ENCODE results near the gene FBXO33. TPM values are rescaled to one million over a fixed set of nuclear protein-coding genes. Genes with fewer than 3 reads are reported as not detected.
A peak's percentile ranks its signal among the peaks of the same experiment; 100 is the strongest.

The FBXO33 gene, protein sequence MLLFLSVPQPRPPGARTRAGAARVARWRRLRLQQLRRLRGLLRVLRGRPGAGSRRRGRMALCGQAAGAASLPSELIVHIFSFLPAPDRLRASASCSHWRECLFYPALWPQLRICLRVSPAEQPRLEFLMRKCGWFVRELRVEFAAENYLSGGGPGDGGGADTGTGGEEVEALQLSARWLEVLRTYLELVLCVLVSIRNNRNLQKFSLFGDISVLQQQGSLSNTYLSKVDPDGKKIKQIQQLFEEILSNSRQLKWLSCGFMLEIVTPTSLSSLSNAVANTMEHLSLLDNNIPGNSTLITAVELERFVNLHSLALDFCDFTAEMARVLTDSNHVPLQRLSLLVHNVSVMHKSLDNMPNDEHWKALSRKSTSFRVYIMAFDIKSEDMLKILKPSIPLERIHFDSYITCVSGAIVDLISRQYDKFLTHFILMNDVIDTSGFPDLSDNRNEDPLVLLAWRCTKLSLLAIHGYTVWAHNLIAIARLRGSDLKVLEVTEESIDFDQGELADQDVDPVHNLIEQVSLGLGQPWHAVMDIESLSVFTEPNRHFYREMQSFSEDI
- 10 to 100 TPM; 12.3 to 13.9 (median 13.2) TPM for polyA plus RNA-seq (ENCODE audit: insufficient read length in 3 of 3)

DNA sequence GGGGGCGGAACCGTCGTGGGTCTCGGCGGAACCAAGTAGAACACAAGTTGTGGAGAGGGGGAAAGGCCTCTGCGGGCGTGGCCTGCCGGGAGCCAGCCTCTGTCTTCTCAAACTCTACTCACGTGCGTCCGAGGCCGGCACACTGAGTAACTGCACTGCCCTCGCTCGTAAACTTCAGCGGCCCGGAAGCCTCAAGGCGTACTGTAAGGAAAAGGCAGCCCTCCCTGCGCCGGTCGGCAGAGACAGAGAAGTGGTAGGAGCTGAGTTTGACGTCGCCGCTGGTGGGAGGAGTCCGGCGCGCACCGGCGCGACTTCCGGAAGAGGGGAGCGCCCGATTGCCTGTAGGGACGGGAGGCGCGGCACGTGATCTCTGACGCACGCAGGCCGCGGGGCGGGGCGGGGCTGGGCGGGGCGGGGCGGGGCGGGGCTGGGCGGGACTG is at the start of gene FBXO33:
TSS of gene FBXO33 (minus strand) at position 255 of the 440 bp plus-strand sequence. CDS start 271 bp downstream, outside the sequence.
- peak; percentile 91 to 96 (median 92) for DNase-seq (ENCODE audit: low read depth in 3 of 3, low spot score in 2 of 3)

DNA sequence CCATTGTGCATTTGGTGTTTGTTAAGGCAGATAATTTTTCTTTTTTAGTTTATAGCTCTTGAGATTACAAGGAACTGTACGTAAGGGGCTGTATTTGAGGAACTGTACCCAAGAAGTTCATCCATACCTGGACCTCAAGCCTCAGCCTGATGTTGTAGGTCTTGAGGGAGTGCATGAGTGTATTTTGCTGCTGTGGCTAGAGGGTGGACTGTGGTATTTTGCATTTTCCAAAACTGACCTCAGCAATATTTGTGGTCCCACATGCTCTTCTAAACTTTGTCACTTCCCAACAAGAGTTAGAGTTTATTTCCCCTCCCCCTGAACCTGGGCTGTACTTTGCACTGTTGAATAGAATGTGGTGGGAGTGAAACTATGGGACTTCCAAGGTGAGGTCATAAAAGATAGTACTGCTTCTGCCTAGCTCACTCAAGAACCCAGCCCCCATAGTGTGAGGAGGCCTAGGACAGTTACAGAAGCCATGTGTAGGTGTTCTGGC is 42.2 kb upstream of the FBXO33 start:
- DNase-seq (ENCODE audit: low read depth in 3 of 3, low spot score in 2 of 3): no peak

DNA sequence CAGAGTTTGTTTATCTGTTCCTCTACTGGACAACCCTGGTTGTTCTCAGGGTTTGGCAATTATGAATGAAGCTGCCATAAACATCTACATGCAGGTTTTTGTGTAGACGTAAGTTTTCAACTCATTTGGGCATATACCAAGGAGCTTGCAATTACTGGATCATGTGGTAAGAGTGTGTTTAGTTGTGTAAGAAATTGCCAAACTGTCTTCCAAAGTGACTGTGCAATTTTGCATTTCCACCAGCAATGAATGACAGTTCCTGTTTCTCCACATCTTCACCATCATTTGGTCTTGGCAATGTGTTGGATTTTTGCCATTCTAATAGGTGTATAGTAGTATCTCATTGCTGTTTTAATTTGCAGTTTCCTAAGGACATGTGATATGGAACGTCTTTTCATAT is 39.8 kb upstream of the FBXO33 start:
- DNase-seq (ENCODE audit: low read depth in 3 of 3, low spot score in 2 of 3): no peak

DNA sequence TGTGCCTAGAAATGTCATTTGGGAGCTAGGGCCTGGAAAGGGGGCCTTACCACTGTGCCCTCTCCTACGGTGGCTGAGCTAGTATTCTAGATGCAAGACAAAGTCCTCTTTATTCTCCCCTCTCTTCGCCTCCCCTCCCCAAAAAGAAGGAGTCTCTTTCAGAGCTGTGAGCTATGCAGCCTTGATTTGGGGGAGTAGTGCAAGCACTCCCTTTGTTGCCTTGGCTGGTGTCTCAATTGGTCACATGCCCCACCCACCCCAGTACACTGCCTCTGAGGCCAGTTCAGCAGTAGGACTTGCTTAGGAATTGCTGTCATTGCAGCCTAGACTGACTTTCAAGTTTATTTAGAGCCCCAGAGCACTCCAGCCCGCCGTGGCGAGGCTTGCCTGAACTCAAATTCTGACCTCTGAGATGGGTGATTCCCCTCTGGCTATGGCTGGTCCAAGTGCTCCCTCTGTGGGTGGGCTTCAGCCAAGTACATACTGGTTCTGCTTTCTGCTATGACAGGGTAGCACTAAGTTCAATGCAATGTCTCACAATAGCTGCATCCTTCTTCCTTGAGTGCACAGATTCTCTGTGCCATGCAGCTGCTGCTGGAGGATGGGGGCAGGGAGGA is 37.0 kb upstream of the FBXO33 start:
- no peak for DNase-seq (ENCODE audit: low read depth in 3 of 3, low spot score in 2 of 3)

DNA sequence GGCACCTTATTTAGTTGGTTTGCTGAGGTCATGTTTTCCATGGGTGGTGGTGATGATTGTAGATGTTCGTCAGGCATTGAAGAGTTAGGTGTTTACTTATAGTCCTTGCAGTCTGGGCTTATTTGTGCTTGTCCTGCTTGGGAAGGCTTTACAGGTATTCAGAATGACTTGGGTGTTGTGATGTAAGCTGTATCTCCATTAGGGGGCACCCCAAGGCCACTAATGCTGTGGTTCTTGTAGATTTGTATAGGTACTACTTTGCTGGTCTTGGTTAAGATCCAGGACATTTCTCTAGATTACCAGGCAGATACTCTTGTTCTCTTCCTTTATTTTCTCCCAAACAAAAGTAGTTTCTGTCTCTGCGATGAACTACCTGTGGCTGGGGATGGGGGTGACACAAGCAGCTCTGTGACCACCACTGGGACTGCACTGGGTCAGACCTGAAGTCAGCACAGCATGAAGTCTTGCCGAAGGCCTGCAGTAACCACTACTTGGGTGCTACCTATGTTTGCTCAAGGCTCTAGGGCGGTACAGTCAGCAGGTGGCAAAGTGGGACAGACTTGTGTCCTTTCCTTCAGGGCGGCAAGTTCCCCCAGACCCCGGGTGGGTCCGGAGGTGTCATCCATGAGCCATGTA is 35.8 kb upstream of the FBXO33 start:
- DNase-seq (ENCODE audit: low read depth in 3 of 3, low spot score in 2 of 3): no peak

DNA sequence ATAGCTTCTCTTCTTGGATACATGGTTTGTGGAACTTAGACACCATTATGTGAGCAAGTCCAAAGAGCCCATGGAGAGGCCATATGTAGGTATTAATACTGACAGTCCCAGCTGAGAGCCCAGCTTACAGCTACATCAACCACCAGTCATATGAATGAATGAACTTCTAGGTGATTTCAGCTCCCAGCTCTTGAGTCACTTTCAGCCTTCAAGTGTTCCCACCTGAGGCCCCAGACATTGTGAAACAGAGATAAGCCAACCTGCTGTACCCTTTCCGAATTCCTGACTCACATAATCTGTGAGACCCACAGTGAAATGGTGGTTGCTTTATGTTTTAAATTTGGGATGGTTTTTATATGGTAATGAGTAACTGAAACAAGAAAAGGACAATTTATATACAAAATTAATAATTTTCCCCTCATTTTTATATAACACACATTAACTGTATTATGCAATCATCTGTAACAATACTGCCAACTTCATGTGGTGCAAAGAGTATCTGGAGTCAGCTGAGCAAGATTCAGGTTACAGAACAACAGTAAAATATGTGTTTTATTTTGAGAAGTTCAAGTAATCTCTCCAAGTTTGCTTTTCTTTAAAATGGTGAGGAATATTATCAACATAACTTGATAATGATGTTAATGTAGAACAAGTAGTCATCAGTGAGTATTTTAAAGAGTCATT is 27.7 kb upstream of the FBXO33 start:
- no peak for DNase-seq (ENCODE audit: low read depth in 3 of 3, low spot score in 2 of 3)

DNA sequence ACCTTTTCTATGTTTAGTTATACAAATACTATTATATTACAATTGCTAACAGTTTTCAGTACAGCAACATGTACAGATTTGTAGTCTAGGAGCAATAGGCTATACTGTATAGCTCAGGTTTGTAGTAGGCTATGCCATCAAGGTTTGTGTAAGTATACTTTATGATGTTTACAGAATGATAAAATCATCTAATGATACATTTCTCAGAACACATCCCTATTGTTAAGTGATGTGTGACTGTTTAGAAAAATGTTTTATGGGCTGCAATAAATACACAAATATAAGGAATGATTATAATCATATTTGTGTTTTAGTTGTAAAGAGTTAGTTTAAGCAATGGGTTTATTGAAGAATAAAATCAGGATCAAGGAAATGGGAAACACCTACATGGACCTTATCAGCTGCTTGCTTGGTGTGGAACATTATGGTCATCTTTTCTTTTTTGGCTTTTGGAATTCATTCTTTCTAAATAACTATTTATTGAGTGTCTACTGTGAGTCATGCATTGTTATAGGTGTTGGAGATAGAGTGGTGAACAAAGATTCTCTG is 24.5 kb upstream of the FBXO33 start:
- DNase-seq (ENCODE audit: low read depth in 3 of 3, low spot score in 2 of 3): no peak

DNA sequence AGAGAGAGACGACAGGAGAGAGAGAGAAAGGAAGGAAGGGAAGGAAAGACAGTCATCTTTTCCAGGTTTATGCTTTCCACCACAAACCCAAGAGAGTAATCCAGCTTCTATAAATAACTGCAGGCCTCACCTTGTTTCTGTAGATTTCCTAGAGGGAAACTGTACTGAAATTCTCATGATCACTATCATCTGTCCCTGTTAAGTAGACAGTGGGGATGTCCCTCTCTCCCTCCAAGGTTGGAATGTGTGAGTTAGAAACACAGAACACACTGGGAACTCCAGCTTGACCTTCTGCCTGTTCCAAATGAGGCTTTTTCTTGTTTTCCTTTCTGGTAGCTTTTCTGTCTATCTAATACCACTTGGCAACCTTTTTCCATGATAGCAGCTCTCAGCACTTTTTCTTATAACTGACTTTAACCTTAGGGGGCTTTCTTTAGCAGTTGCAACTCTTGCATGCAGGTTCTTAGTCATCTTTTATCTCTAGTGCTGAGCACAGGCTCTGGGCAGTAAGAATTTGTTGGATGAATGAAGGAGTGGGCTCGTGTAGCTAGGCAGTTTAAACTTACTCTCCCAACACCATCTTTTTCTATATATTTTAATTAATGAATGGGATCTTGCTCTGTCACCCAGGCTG is 22.8 kb upstream of the FBXO33 start:
- DNase-seq (ENCODE audit: low read depth in 3 of 3, low spot score in 2 of 3): no peak

DNA sequence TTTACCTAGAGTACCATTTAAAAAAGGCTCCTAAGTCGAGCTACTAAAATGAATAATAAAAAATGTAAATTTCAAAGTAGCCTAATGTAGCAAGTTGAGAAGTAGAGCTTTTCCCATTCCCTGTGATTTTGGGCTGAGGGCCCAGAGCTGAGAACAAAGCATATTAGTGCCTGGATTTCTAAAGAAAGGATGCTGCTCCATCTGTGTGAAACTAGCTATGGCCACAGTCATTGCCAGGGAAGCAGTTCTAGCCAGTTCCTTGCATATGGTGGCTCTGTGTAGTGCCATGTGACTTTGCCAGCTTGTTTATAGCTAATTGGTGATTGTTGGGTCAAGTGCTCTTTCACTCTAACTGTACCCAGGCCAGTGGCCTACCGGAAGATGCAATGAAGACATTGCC is 20.4 kb upstream of the FBXO33 start:
- DNase-seq (ENCODE audit: low read depth in 3 of 3, low spot score in 2 of 3): no peak

DNA sequence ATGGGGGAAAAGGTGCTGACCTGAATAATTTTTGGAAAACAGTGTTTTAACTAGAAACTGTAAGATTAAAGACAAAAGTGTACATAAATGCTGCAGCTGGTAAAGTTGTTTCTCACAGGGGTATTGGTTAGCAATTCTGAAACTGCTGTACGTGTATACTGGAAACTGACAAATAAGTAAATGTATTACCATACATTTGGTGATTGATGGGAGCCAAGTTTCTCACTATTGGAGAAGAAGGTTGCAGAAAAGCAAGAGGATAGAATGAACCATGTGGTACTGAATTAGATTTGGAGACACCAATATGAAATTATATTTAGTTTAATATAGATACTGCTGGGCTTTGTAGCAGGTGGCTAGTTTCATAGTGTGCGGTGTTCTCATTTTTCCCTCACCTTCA is 19.6 kb upstream of the FBXO33 start:
- DNase-seq (ENCODE audit: low read depth in 3 of 3, low spot score in 2 of 3): no peak

DNA sequence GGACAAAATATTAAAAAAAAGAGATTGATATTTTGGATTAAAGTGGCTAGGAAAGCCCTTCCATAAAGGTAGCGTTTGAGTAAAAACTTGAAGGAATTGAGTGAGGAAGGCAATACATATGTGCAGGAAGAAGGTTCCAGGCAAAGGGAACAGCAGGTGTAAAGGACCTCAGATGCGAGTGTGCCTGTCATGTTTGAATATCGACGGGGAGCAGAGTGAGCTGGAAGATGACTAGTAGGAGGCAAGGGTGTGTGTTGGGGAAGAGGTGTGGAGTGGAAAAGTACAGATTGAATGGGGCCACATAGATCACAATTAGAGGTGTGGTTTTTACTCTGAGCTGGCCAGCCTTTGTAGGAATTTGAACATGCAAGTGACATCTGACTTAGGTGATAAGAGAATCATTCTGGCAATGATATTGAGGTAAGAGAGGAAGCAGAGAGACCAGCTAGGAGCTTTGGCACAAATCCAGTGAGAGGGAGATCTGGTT is 15.0 kb upstream of the FBXO33 start:
- DNase-seq (ENCODE audit: low read depth in 3 of 3, low spot score in 2 of 3): no peak

DNA sequence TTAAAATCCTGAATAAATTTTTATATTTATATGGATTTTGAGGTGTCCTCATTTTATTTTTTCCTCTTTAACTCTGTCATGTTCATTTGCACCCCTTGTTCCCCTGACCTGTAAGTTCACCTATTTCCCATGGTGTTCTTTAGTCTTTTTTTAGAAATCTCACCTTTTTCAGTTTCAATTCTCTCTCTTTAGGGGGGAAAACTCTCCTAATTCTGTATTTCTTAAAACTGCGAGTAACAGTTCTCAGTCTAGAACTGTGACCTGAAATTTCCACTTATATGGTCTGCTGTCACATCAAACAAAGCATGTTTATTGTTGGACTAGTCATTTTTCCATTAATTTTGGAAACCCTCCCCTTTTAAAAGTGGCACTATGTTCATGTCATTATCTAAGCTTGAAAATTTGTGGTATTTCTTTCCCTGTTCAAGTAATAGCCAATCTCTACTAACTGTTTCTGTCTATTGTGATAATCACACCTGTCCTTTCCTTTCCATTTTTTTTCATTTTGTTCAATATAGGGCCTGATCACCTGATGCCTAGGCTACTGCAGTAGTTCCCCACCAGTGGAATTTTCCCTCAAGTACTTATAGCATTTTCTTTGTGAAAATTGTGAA is 14.0 kb upstream of the FBXO33 start:
- no peak for DNase-seq (ENCODE audit: low read depth in 3 of 3, low spot score in 2 of 3)

DNA sequence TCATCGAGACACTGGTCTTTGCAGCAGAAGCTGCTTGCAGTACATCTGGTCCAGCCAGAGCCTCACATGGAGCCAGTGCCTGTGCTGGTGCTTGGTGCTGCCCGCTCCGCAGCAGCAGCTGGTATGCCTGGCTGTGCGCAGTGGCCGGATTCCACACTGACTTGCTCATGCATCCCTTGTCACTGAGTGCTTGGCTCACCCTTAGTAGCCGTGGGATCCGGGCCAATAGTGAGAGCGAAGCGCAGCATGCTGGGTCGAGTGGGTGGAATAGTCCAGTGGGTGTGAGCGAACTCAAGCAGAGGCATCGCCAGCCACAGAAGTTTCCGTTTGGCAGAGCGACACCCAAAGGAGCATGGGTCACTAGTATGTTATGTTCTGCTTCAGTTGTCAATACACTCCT is 10.1 kb upstream of the FBXO33 start:
- DNase-seq (ENCODE audit: low read depth in 3 of 3, low spot score in 2 of 3): no peak

DNA sequence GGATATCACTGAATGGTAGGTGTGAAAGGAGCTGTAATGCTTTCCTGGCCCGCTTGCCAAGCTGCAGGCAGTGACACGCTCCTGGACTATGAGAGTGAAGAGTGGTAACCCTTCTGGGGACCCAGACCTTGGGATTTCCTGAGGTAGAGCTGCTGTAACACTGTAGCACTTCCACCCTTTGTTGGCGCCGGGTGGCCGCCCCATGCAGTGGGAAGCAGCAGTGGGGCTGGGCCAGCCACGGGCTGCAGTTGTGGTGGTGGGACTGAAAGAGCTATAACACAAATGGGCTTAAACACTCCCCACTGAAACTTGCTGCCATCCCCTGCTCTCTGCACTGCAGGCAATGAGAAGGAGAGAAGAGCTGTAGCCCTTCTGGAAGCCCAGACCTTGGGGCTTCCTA is 9.6 kb upstream of the FBXO33 start:
- no peak for DNase-seq (ENCODE audit: low read depth in 3 of 3, low spot score in 2 of 3)

DNA sequence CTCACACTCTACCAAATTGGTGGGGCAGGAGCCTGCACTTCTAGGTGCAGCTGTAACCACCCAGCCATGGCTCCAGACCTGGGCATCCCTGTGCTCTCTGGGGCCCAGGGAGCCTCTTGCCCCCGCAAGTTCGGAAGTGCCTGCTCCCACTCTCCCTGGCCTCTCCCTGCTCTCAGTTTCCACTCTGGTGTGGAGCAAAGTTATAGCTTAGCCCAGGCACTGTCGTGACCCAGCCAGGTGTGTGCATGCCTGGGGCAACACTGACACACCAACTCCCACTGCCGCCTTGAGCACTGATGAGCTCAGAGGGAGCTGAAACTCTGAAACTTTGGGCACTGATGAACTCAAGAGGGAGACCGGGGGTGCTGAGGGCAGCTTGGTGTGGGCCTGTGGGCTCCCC is 8.7 kb upstream of the FBXO33 start:
- DNase-seq (ENCODE audit: low read depth in 3 of 3, low spot score in 2 of 3): no peak

DNA sequence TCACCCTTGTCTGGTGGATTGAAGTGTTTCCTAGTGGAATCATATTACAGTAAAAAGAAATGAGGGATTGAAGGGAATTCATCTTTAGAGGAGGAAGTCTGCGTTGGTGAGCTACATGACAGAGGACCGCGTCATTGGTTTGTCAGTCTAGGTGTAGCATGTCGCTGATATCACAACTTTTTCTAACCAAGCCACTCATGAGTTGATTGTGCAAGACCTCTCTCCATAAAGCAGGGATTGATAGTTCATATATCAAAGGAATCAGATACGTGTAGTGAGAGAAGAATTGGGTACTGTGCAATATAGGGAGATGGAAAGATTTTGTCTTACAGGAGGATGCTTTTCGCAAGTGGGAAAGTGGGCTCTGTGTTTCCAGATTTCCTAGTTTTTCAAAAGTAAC is 3.0 kb upstream of the FBXO33 start:
- DNase-seq (ENCODE audit: low read depth in 3 of 3, low spot score in 2 of 3): no peak

DNA sequence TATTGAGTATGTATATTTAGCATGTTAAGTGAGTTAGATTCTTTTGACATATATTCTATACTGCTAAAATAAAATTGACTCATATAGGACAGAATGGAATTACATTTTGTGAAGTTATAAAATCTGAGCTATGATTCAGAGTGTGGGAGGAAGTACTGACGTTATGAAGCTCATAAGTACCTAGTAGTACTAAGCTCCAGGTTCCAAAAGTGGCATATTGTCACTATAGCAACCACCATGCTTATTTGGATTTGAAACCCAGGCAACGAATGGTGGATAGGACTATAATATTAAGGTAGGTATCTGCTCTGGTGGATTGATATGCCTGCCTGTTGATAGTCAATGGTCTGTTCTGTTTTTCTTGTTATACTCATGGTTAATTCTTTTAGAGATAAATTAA is 2.2 kb upstream of the FBXO33 start:
- DNase-seq (ENCODE audit: low read depth in 3 of 3, low spot score in 2 of 3): no peak

DNA sequence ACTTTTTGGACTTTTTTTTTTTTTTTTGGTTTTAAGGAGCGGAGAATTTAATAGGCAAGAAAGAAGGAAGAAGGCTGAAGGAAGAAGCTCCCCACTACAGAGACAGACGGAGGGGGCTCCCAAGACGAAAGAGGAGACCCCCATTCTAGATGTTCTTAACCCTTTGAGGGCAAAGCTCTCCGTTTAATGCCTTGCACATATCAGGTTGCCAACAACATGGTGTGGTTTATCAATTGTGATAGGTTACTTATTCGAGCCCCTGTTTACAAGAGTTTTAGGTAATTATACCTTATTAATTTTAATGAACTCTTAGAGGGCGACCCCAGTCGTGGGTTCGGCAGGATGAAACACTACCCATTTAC is 1.2 kb upstream of the FBXO33 start:
- peak in 1 of 3 donors; percentile 6 for DNase-seq (ENCODE audit: low read depth in 3 of 3, low spot score in 2 of 3)
